ENCODE measurements around the gene XPR1.

Gene XPR1

DNA sequence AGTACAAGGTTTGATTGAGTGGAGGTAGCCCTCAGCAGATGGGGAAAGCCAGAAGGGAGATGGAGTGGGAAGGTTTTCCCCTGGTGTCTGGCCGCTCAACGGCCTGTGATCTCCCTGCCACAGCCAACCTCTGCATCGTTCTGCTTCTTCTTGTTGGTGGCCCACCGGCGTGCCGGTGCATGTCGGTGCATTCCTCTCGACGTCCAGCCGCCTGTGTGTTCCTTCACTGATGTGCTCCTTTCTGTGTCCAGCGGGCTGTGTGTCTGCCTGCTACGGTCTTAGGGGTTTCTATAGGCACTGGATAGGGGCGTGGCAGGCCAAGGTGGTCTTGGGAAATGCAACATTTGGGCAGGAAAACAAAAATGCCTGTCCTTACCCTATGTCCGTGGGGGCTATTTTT lies 101.0 kb downstream of the XPR1 start:
- Mint-ChIP-seq H3K27me3 (ENCODE audit: low read depth, poor library complexity) (no peaks in the 10 kb centered on the region), H3K27ac (no peak overlapping the region), H3K36me3 (ENCODE audit: low read depth) (peaks cover 74% of the 10 kb centered on the region), H3K4me1 (no peaks in the 10 kb centered on the region), H3K9me3 (peaks cover 82% of the 10 kb centered on the region), H3K4me3 (no peak overlapping the region)
- DNase-seq: no peak
- TF ChIP-seq, protein P1, sequence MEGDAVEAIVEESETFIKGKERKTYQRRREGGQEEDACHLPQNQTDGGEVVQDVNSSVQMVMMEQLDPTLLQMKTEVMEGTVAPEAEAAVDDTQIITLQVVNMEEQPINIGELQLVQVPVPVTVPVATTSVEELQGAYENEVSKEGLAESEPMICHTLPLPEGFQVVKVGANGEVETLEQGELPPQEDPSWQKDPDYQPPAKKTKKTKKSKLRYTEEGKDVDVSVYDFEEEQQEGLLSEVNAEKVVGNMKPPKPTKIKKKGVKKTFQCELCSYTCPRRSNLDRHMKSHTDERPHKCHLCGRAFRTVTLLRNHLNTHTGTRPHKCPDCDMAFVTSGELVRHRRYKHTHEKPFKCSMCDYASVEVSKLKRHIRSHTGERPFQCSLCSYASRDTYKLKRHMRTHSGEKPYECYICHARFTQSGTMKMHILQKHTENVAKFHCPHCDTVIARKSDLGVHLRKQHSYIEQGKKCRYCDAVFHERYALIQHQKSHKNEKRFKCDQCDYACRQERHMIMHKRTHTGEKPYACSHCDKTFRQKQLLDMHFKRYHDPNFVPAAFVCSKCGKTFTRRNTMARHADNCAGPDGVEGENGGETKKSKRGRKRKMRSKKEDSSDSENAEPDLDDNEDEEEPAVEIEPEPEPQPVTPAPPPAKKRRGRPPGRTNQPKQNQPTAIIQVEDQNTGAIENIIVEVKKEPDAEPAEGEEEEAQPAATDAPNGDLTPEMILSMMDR (IDR thresholded peaks at IDR 0.05): no peak

DNA sequence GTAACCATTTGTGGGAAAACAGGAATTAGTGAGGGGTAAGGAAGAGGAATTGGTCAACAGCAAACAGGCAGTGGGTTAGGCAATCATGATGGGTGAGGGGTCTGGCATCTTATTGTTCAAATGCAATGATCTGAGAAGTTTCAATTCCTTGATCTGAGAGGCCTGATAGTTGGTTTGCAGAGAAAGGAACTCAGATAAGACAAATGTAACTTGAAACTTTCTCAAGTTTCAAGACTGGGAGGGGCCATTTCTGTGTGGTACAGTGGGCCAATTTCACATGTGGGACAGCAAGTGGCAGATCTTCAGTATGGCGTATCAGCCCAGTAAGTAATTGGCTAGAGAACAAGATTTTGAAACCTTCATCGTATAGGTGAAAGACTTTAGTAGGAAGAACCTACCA lies 102.5 kb downstream of the XPR1 start:
- Mint-ChIP-seq H3K36me3 (ENCODE audit: low read depth) (peaks cover 59% of the 10 kb centered on the region), H3K4me1 (no peaks in the 10 kb centered on the region), H3K27me3 (ENCODE audit: low read depth, poor library complexity) (no peaks in the 10 kb centered on the region), H3K9me3 (peaks cover 67% of the 10 kb centered on the region), H3K4me3 (no peak overlapping the region), H3K27ac (no peak overlapping the region)
- TF ChIP-seq, protein P1 (IDR thresholded peaks at IDR 0.05): no peak
- no peak for DNase-seq

DNA sequence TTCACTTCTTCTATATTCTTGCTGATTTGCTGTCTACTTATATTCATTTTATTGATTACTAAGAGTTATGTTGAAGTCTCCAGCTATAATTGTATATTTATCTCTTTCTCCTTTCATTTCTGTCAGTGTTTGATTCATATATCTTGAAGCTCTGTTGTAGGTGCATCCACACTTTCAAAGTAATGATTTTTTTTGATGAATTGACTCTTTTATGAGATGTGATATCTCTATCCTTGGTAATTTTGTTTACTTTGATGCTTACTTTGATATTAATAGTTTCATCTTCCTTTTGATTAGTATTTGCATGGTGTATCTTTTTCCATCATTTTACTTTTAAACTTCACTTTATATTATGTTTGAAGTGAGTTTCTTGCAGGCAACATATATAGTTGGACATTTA lies 110.8 kb downstream of the XPR1 start:
- TF ChIP-seq, protein P1 (IDR thresholded peaks at IDR 0.05): no peak
- Mint-ChIP-seq H3K27ac (no peak overlapping the region), H3K4me3 (no peak overlapping the region), H3K9me3 (peaks cover 46% of the 10 kb centered on the region), H3K27me3 (ENCODE audit: low read depth, poor library complexity) (peaks cover 3% of the 10 kb centered on the region), H3K4me1 (no peaks in the 10 kb centered on the region), H3K36me3 (ENCODE audit: low read depth) (peaks cover 61% of the 10 kb centered on the region)
- no peak for DNase-seq

DNA sequence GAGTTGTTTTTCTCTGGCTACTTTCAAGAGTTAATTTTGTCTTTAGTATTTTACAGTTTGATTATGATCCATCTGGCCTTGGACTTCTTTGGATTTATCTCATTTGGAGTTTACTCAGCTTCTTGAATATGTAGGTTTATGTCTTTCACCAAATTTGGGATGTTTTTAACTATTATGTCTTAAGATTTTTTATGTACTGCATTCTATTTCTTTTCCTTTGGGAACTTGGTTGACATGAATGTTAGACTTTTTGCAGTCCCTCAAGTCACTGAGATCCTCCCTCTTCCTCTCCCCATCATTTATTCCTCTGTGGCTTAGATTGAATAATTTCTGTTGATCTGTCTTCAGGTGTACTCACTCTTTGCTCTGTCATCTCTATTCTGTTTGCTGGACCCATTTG lies 112.0 kb downstream of the XPR1 start:
- Mint-ChIP-seq H3K4me3 (no peak overlapping the region), H3K4me1 (no peaks in the 10 kb centered on the region), H3K27me3 (ENCODE audit: low read depth, poor library complexity) (peaks cover 3% of the 10 kb centered on the region), H3K36me3 (ENCODE audit: low read depth) (peaks cover 61% of the 10 kb centered on the region), H3K27ac (no peak overlapping the region), H3K9me3 (peaks cover 46% of the 10 kb centered on the region)
- TF ChIP-seq, protein P1 (IDR thresholded peaks at IDR 0.05): no peak
- no peak for DNase-seq

DNA sequence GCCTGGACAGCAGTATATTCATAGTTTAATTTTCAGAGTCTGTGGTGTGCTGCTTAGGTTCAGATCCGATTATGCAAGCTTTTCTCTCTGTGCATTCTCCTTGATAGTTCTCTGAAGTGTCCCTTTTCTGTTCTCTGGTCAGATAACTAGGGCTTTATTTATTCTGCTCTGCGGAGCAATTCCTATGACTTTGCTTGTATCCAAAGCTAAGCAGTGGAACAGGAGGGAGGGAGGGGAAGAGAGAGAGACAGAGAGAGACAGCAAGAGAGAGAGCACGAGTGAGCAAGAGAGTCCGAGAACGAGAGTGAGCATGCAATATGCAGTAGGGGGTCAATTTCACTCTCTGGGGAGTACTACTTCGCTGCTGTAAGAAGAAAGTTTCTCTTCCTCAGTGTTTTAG lies 113.3 kb downstream of the XPR1 start:
- H3K36me3 Mint-ChIP-seq (ENCODE audit: low read depth): peaks cover 58% of the 10 kb centered on the region
- peaks cover 3% of the 10 kb centered on the region for H3K27me3 Mint-ChIP-seq (ENCODE audit: low read depth, poor library complexity)
- H3K4me1 Mint-ChIP-seq: no peaks in the 10 kb centered on the region
- DNase-seq: no peak
- no peak overlapping the region for H3K27ac Mint-ChIP-seq
- TF ChIP-seq, protein P1 (IDR thresholded peaks at IDR 0.05): no peak
- H3K9me3 Mint-ChIP-seq: peaks cover 46% of the 10 kb centered on the region
- no peak overlapping the region for H3K4me3 Mint-ChIP-seq

DNA sequence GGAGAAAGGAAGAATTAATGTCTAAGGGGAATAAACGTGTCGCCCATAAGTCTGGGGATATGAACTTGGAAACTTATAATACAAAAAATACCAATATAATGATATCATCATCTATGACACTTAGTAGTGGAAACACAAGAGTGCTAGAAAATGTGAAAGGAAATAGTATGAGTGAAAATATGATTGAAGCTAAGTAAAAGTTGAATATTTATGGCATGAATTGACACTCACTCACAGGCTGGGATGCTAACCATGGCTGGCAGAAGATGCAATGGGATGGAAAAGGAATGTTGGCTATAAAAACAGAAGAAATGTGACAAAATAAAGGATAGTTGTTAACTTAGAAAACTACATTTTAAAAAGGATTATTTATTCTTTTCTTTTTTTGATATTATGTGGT lies 120.1 kb downstream of the XPR1 start:
- DNase-seq: no peak
- H3K27me3 Mint-ChIP-seq (ENCODE audit: low read depth, poor library complexity): no peaks in the 10 kb centered on the region
- TF ChIP-seq, protein P1 (IDR thresholded peaks at IDR 0.05): no peak
- no peak overlapping the region for H3K27ac Mint-ChIP-seq
- H3K4me3 Mint-ChIP-seq: no peak overlapping the region
- peaks cover 8% of the 10 kb centered on the region for H3K9me3 Mint-ChIP-seq
- H3K4me1 Mint-ChIP-seq: no peaks in the 10 kb centered on the region
- peaks cover 13% of the 10 kb centered on the region for H3K36me3 Mint-ChIP-seq (ENCODE audit: low read depth)
